DND-41 (cell line): ENCODE results near the gene RBM27.
A peak's percentile ranks its signal among the peaks of the same experiment; 100 is the strongest.

Source experiments
- ATAC-seq: fragments of 200-7000 bp; cut with Tn5 transposase; 3 replicates; pipeline ENCODE4 v1.9.1; 2021; ENCODE audit warnings: low read depth; ENCODE audit not compliant: insufficient read depth
- DNase-seq: peaks from one replicate; pipeline ENCODE4 v3.0.0-alpha.2; 2020
- H2AFZ ChIP-seq: 2 replicates; pipeline ENCODE4 v1.6.0; 2012; ENCODE audit warnings: low read depth, low read length
- H3K27ac ChIP-seq: 2 replicates; pipeline ENCODE4 v1.5.1; 2012; ENCODE audit warnings: low read length, inconsistent platforms
- H3K27me3 ChIP-seq: fragments of 200-600 bp; sonication (generic); 2 replicates; pipeline ENCODE4 v1.6.0; 2012; ENCODE audit warnings: low read length, mild to moderate bottlenecking, inconsistent platforms; ENCODE audit not compliant: insufficient read depth, poor library complexity
- H3K36me3 ChIP-seq: 2 replicates; pipeline ENCODE4 v1.5.1; 2012; ENCODE audit warnings: low read length, inconsistent platforms; ENCODE audit not compliant: insufficient read depth
- H3K4me1 ChIP-seq: 2 replicates; pipeline ENCODE4 v1.5.1; 2012; ENCODE audit warnings: mild to moderate bottlenecking, low read length; ENCODE audit not compliant: insufficient read depth
- H3K4me2 ChIP-seq: 2 replicates; pipeline ENCODE4 v1.6.0; 2012; ENCODE audit warnings: mild to moderate bottlenecking, moderate library complexity, low read length, inconsistent platforms; ENCODE audit not compliant: insufficient read depth
- H3K4me3 ChIP-seq, 2 experiments: fragments of 200-600 bp in 1 of 2; shearing (Covaris generic) in 1 of 2; 2 replicates each; pipeline ENCODE4 v1.5.1; 2012 to 2016; ENCODE audit warnings: inconsistent platforms in 2 of 2, low read length in 2 of 2, mild to moderate bottlenecking in 2 of 2, low read depth in 1 of 2, moderate library complexity in 1 of 2
- H3K79me2 ChIP-seq: 2 replicates; pipeline ENCODE4 v1.6.0; 2012; ENCODE audit warnings: low read length, inconsistent platforms; ENCODE audit not compliant: insufficient read depth
- H3K9ac ChIP-seq: 2 replicates; pipeline ENCODE4 v1.6.0; 2012; ENCODE audit warnings: low read depth, mild to moderate bottlenecking, inconsistent platforms, low read length, moderate library complexity
- H3K9me3 ChIP-seq: 2 replicates; pipeline ENCODE4 v1.5.1; 2012; ENCODE audit warnings: low read length, moderate library complexity, mild to moderate bottlenecking, inconsistent platforms; ENCODE audit not compliant: insufficient read depth, severe bottlenecking
- H4K20me1 ChIP-seq: 2 replicates; pipeline ENCODE4 v1.6.0; 2012; ENCODE audit warnings: low read length; ENCODE audit not compliant: insufficient read depth
- CTCF ChIP-seq: IDR thresholded peaks from 2 replicates; pipeline ENCODE4 v1.5.1; 2012; ENCODE audit warnings: borderline replicate concordance, low read length, moderate library complexity, mild to moderate bottlenecking; ENCODE audit not compliant: poor library complexity, severe bottlenecking; ENCODE audit errors: extremely low read depth
- EZH2 ChIP-seq: IDR thresholded peaks from 3 replicates; pipeline ENCODE4 v1.6.1; 2012; ENCODE audit warnings: borderline replicate concordance, low read depth, mild to moderate bottlenecking, moderate library complexity, low read length, inconsistent platforms; ENCODE audit not compliant: severe bottlenecking

The RBM27 gene

GRCh38 chr5:146203011-146203871, at the start of gene RBM27:
TSS of gene RBM27 (plus strand) at chr5:146203605. CDS start at chr5:146203766, 161 bp downstream.
- Histone ChIP-seq H4K20me1 (peaks cover 12% of the 10 kb centered on the region; the same call in 1 of the 2 replicates), H3K36me3 (no peaks in the 10 kb centered on the region; the same call in none of the 2 replicates), H3K4me2 (peak within 1 kb of the TSS; percentile 69), H3K27me3 (no peaks in the 10 kb centered on the region), H3K4me3 (peak within 1 kb of the TSS; percentile 46 to 76), H3K27ac (peak within 1 kb of the TSS; percentile 83), H3K4me1 (peaks cover 35% of the 10 kb centered on the region), H3K79me2 (peaks cover 46% of the 10 kb centered on the region), H2AFZ (peak within 1 kb of the TSS; percentile 84), H3K9me3 (no peaks in the 10 kb centered on the region), H3K9ac (peak within 1 kb of the TSS; percentile 71)
- ATAC-seq, result peak; percentile 99
- TF ChIP-seq EZH2 (no peak), CTCF (no peak)
- peak; percentile 99 for DNase-seq

- Histone ChIP-seq H3K9me3 (no peaks in the 10 kb centered on the region), H2AFZ (no peak overlapping the region), H3K36me3 (peaks cover 91% of the 10 kb centered on the region), H3K4me1 (no peaks in the 10 kb centered on the region), H3K27ac (no peak overlapping the region), H3K27me3 (no peaks in the 10 kb centered on the region), H3K4me3 (no peak overlapping the region), H3K79me2 (no peaks in the 10 kb centered on the region), H3K4me2 (no peak overlapping the region), H3K9ac (no peak overlapping the region), H4K20me1 (peaks cover 4% of the 10 kb centered on the region; the same call in 1 of the 2 replicates)
- ATAC-seq, result no peak
- TF ChIP-seq EZH2 (no peak), CTCF (no peak)
- no peak for DNase-seq
Measured at GRCh38 chr5:146158255-146158654, 45.1 kb upstream of the RBM27 start.

- Histone ChIP-seq H3K27ac (no peak overlapping the region), H2AFZ (no peak overlapping the region), H4K20me1 (peaks cover 12% of the 10 kb centered on the region; the same call in 1 of the 2 replicates), H3K36me3 (peaks cover 89% of the 10 kb centered on the region), H3K4me3 (no peak overlapping the region), H3K79me2 (peaks cover 23% of the 10 kb centered on the region; the same call in 1 of the 2 replicates), H3K9me3 (no peaks in the 10 kb centered on the region), H3K4me2 (no peak overlapping the region), H3K4me1 (no peaks in the 10 kb centered on the region), H3K9ac (no peak overlapping the region), H3K27me3 (no peaks in the 10 kb centered on the region)
- no peak for TF ChIP-seq EZH2
- TF ChIP-seq CTCF, result no peak
- ATAC-seq (no peak), DNase-seq (no peak)
Measured at GRCh38 chr5:146164382-146164781, 39.0 kb upstream of the RBM27 start.
